ENCODE data around the gene FTH1. TPM values are rescaled to one million over a fixed set of nuclear protein-coding genes. Genes with fewer than 3 reads are reported as not detected.

The FTH1 gene
- total RNA-seq, 1 experiment from 2014 or later = 1,565 TPM

- Histone ChIP-seq H3K9me3 (peaks cover 12% of the 10 kb centered on the region; the same call in 1 of the 2 replicates), H3K4me1 (no peaks in the 10 kb centered on the region), H3K27me3 (replicated peaks; ENCODE audit: control insufficient read depth, insufficient read depth, low read length) (no peaks in the 10 kb centered on the region), H3K36me3 (ENCODE audit: control insufficient read depth, insufficient read depth, low read length) (no peaks in the 10 kb centered on the region), H3K4me3 (ENCODE audit: low read depth, low read length) (no peak overlapping the region)
- Mint-ChIP-seq H3K4me3 (ENCODE audit: unreplicated experiment) (no peak overlapping the region), H3K36me3 (ENCODE audit: insufficient read depth, unreplicated experiment) (no peaks in the 10 kb centered on the region), H3K9me3 (ENCODE audit: unreplicated experiment) (peaks cover 35% of the 10 kb centered on the region), H3K27me3 (ENCODE audit: insufficient read depth, unreplicated experiment) (peaks cover 8% of the 10 kb centered on the region), H3K27ac (ENCODE audit: unreplicated experiment) (no peak overlapping the region), H3K4me1 (ENCODE audit: low read depth, unreplicated experiment) (no peaks in the 10 kb centered on the region)
- TF ChIP-seq CTCF (IDR thresholded peaks at IDR 0.05; ENCODE audit: insufficient read depth in 1 of 2, low read depth in 1 of 2, low read length in 1 of 2, severe bottlenecking in 1 of 2, unreplicated experiment in 1 of 2) = no peak
- ChIA-PET POLR2A (no interaction called here), CTCF (no interaction called here)
- intact Hi-C loops (cut with micrococcal nuclease; ENCODE audit: unreplicated experiment) = no loop called here
- DNase-seq = no peak
- no TSS peak for BruUV-seq (replicated peaks)
These were observed 31.6 kb downstream of the FTH1 start for GRCh38 chr11:61935861-61936260.

GRCh38 chr11:61930933-61931332 is 36.5 kb downstream of the FTH1 start:
- no peak for TF ChIP-seq CTCF (IDR thresholded peaks at IDR 0.05; ENCODE audit: insufficient read depth in 1 of 2, low read depth in 1 of 2, low read length in 1 of 2, severe bottlenecking in 1 of 2, unreplicated experiment in 1 of 2)
- intact Hi-C loops (cut with micrococcal nuclease; ENCODE audit: unreplicated experiment) = no loop called here
- H3K9me3 ChIP-seq = 0 out of 2 replicates have a peak, but pooled peaks cover 7% of the 10 kb centered on the region
- no peak for DNase-seq
- H3K4me3 ChIP-seq (ENCODE audit: low read depth, low read length) = no peak overlapping the region
- Mint-ChIP-seq H3K27ac (ENCODE audit: unreplicated experiment) (no peak overlapping the region), H3K9me3 (ENCODE audit: unreplicated experiment) (peaks cover 16% of the 10 kb centered on the region), H3K4me1 (ENCODE audit: low read depth, unreplicated experiment) (no peaks in the 10 kb centered on the region), H3K27me3 (ENCODE audit: insufficient read depth, unreplicated experiment) (no peaks in the 10 kb centered on the region), H3K4me3 (ENCODE audit: unreplicated experiment) (no peak overlapping the region), H3K36me3 (ENCODE audit: insufficient read depth, unreplicated experiment) (no peaks in the 10 kb centered on the region)
- no peaks in the 10 kb centered on the region for H3K4me1 ChIP-seq
- H3K36me3 ChIP-seq (ENCODE audit: control insufficient read depth, insufficient read depth, low read length) = no peaks in the 10 kb centered on the region
- H3K27me3 ChIP-seq (replicated peaks; ENCODE audit: control insufficient read depth, insufficient read depth, low read length) = no peaks in the 10 kb centered on the region
- POLR2A ChIA-PET = no interaction called here
- CTCF ChIA-PET = interaction anchor here (1.0 kb wide), 1 partner anchor 32 kb away, joined by 4 read pairs; no protein-coding TSS in a partner anchor
- no TSS peak for BruUV-seq (replicated peaks)

GRCh38 chr11:61928606-61929005 is 38.8 kb downstream of the FTH1 start:
- Mint-ChIP-seq H3K27me3 (ENCODE audit: insufficient read depth, unreplicated experiment) (no peaks in the 10 kb centered on the region), H3K36me3 (ENCODE audit: insufficient read depth, unreplicated experiment) (peaks cover 4% of the 10 kb centered on the region), H3K4me1 (ENCODE audit: low read depth, unreplicated experiment) (peaks cover 22% of the 10 kb centered on the region), H3K9me3 (ENCODE audit: unreplicated experiment) (peaks cover 10% of the 10 kb centered on the region), H3K27ac (ENCODE audit: unreplicated experiment) (no peak overlapping the region), H3K4me3 (ENCODE audit: unreplicated experiment) (no peak overlapping the region)
- 0 out of 2 replicates have a peak, but pooled peaks cover 5% of the 10 kb centered on the region for H3K9me3 ChIP-seq
- CTCF ChIA-PET = interaction anchor here (0.6 to 1.4 kb wide), 3 partner anchors 30 to 265 kb away, joined by 3 to 6 read pairs (median 5); no protein-coding TSS in a partner anchor
- intact Hi-C loops (cut with micrococcal nuclease; ENCODE audit: unreplicated experiment) = no loop called here
- DNase-seq = no peak
- H3K27me3 ChIP-seq (replicated peaks; ENCODE audit: control insufficient read depth, insufficient read depth, low read length) = no peaks in the 10 kb centered on the region
- POLR2A ChIA-PET = interaction anchor here (0.5 to 0.7 kb wide), 2 partner anchors 9 to 112 kb away, joined by 3 read pairs; partner anchors contain the start of gene FADS1
- TF ChIP-seq CTCF (IDR thresholded peaks at IDR 0.05; ENCODE audit: insufficient read depth in 1 of 2, low read depth in 1 of 2, low read length in 1 of 2, severe bottlenecking in 1 of 2, unreplicated experiment in 1 of 2) = no peak
- no peaks in the 10 kb centered on the region for H3K36me3 ChIP-seq (ENCODE audit: control insufficient read depth, insufficient read depth, low read length)
- no peak overlapping the region for H3K4me3 ChIP-seq (ENCODE audit: low read depth, low read length)
- BruUV-seq (replicated peaks) = no TSS peak
- H3K4me1 ChIP-seq = peaks cover 20% of the 10 kb centered on the region
